ENCODE data around the gene TTC21A. TPM values are rescaled to one million over a fixed set of nuclear protein-coding genes. Genes with fewer than 3 reads are reported as not detected.

The TTC21A gene
- total RNA-seq, 2 donors from 2014 or later: 9.0 to 23.2 TPM

GRCh38 chr3:39125841-39126500 is 18.5 kb downstream of the TTC21A start:
- WGBS: 50% methylated on average over 12 of the region's 12 CpGs
- no peaks in the 10 kb centered on the region for H3K9me3 ChIP-seq
- no peak for TF ChIP-seq CTCF (IDR thresholded peaks at IDR 0.05)
- peak; percentile 90 for TF ChIP-seq POLR2AphosphoS5 (IDR thresholded peaks at IDR 0.05)
- peak; percentile 78 for DNase-seq (ENCODE audit: low spot score)
- H3K27ac ChIP-seq: peak overlapping the region; percentile 79 to 88
- intact Hi-C loops (cut with DNase I): loop anchor here (1.0 to 10.0 kb wide), 2 partner anchors 162 to 259 kb away; partner anchors contain the start of gene SLC25A38
- H3K36me3 ChIP-seq: no peaks in the 10 kb centered on the region
- H3K4me3 ChIP-seq: no peak overlapping the region
- H3K4me1 ChIP-seq (replicated peaks): peaks cover 17% of the 10 kb centered on the region
- no peaks in the 10 kb centered on the region for H3K27me3 ChIP-seq (replicated peaks; ENCODE audit: insufficient read depth)

GRCh38 chr3:39126532-39127071 is 19.1 kb downstream of the TTC21A start:
- no peak for DNase-seq (ENCODE audit: low spot score)
- Histone ChIP-seq H3K36me3 (no peaks in the 10 kb centered on the region), H3K27me3 (replicated peaks; ENCODE audit: insufficient read depth) (no peaks in the 10 kb centered on the region), H3K9me3 (no peaks in the 10 kb centered on the region), H3K4me3 (no peak overlapping the region), H3K27ac (peak overlapping the region; percentile 79 to 88), H3K4me1 (replicated peaks) (peaks cover 20% of the 10 kb centered on the region)
- WGBS: 59% methylated on average over 6 of the region's 6 CpGs
- TF ChIP-seq POLR2AphosphoS5 (IDR thresholded peaks at IDR 0.05) (no peak), CTCF (IDR thresholded peaks at IDR 0.05) (peak in 3 of 4 experiments; percentile 54 to 72 (median 66)), POLR2A (IDR thresholded peaks at IDR 0.05) (no peak)
- intact Hi-C loops (cut with DNase I): loop anchor here (1.0 to 10.0 kb wide), 2 partner anchors 162 to 258 kb away; partner anchors contain the start of gene SLC25A38

- H3K9me3 ChIP-seq: no peaks in the 10 kb centered on the region
- 78% methylated on average over 7 of the region's 7 CpGs for WGBS
- TF ChIP-seq CTCF (IDR thresholded peaks at IDR 0.05): no peak
- no peak for TF ChIP-seq POLR2A (IDR thresholded peaks at IDR 0.05)
- no peak for TF ChIP-seq POLR2AphosphoS5 (IDR thresholded peaks at IDR 0.05)
- H3K4me1 ChIP-seq (replicated peaks): peaks cover 20% of the 10 kb centered on the region
- H3K27ac ChIP-seq: peak overlapping the region in 1 of 2 donors; percentile 88
- intact Hi-C loops (cut with DNase I): loop anchor here (10.0 kb wide), 1 partner anchor 257 kb away; the partner anchor contains the start of gene SLC25A38
- no peaks in the 10 kb centered on the region for H3K36me3 ChIP-seq
- H3K27me3 ChIP-seq (replicated peaks; ENCODE audit: insufficient read depth): no peaks in the 10 kb centered on the region
- H3K4me3 ChIP-seq: no peak overlapping the region
- DNase-seq (ENCODE audit: low spot score): no peak
These were observed 19.9 kb downstream of the TTC21A start for GRCh38 chr3:39127269-39127907.

- H3K27ac ChIP-seq: no peak overlapping the region
- no peak overlapping the region for H3K4me3 ChIP-seq
- intact Hi-C loops (cut with DNase I): loop anchor here (10.0 kb wide), 1 partner anchor 257 kb away; the partner anchor contains the start of gene SLC25A38
- peaks cover 20% of the 10 kb centered on the region for H3K4me1 ChIP-seq (replicated peaks)
- TF ChIP-seq POLR2AphosphoS5 (IDR thresholded peaks at IDR 0.05) (no peak), CTCF (IDR thresholded peaks at IDR 0.05) (no peak), POLR2A (IDR thresholded peaks at IDR 0.05) (no peak)
- no peak for DNase-seq (ENCODE audit: low spot score)
- 52% methylated on average over 1 of the region's 1 CpG for WGBS
- H3K27me3 ChIP-seq (replicated peaks; ENCODE audit: insufficient read depth): no peaks in the 10 kb centered on the region
- no peaks in the 10 kb centered on the region for H3K36me3 ChIP-seq
- H3K9me3 ChIP-seq: no peaks in the 10 kb centered on the region
These were observed 20.4 kb downstream of the TTC21A start for GRCh38 chr3:39127908-39128304.
